OCI-LY7 (cell line): ENCODE results near the gene SEPSECS. TPM values are rescaled to one million over a fixed set of nuclear protein-coding genes. Genes with fewer than 3 reads are reported as not detected.

Source experiments
- BruUV-seq: library from RNA; stranded (reverse); fragments of 400-500 nt; replicated peaks from 2 replicates; lab custom pipeline; 2021; lab: Mats Ljungman, UMichigan
- CTCF ChIA-PET: fragments of 300-600 bp; sonication (Branson Sonifier 250); formaldehyde crosslinking; loops from one replicate; lab custom pipeline; 2022; ENCODE audit warnings: antibody characterized with exemption; ENCODE audit not compliant: unreplicated experiment; lab: Charles Lee
- POLR2A ChIA-PET: fragments of 300-600 bp; sonication (Branson Sonifier 250); formaldehyde crosslinking; loops from one replicate; lab custom pipeline; 2022; ENCODE audit warnings: antibody characterized with exemption; lab: Charles Lee
- DNase-seq: peaks from one replicate; pipeline ENCODE4 v3.0.0-alpha.2; 2015; ENCODE audit warnings: low spot score
- H2AFZ ChIP-seq: fragments of 200-600 bp; sonication (generic), shearing (Covaris generic); 2 replicates; pipeline ENCODE4 v1.6.1; 2014; ENCODE audit warnings: mild to moderate bottlenecking, antibody characterized with exemption, low read length, moderate library complexity
- H3K27ac ChIP-seq: fragments of 200-600 bp; sonication (generic); 2 replicates; pipeline ENCODE4 v1.5.1; 2014; ENCODE audit warnings: mixed run types, low read depth, mild to moderate bottlenecking, moderate library complexity, low read length, inconsistent platforms; ENCODE audit not compliant: poor library complexity, severe bottlenecking
- H3K36me3 ChIP-seq: fragments of 200-600 bp; sonication (generic); 2 replicates; pipeline ENCODE4 v1.6.1; 2014; ENCODE audit warnings: mild to moderate bottlenecking, antibody characterized with exemption, low read length, moderate library complexity, mixed read lengths; ENCODE audit not compliant: insufficient read depth
- H3K4me1 ChIP-seq: fragments of 200-600 bp; sonication (generic); 2 replicates; pipeline ENCODE4 v1.5.1; 2014; ENCODE audit warnings: mild to moderate bottlenecking, low read length; ENCODE audit not compliant: insufficient read depth, poor library complexity, severe bottlenecking
- H3K4me2 ChIP-seq: fragments of 200-600 bp; sonication (generic); 2 replicates; pipeline ENCODE4 v1.6.1; 2014; ENCODE audit warnings: mild to moderate bottlenecking, low read length
- H3K4me3 ChIP-seq: fragments of 200-600 bp; sonication (generic); 2 replicates; pipeline ENCODE4 v1.5.1; 2014; ENCODE audit warnings: mild to moderate bottlenecking, low read depth, low read length; ENCODE audit not compliant: poor library complexity, severe bottlenecking
- H3K79me2 ChIP-seq: fragments of 200-600 bp; sonication (generic); 2 replicates; pipeline ENCODE4 v1.6.1; 2016; ENCODE audit warnings: low read depth, mild to moderate bottlenecking, low read length, moderate library complexity, mixed read lengths; ENCODE audit not compliant: insufficient read depth
- H3K9me2 ChIP-seq: fragments of 200-600 bp; sonication (generic); 2 replicates; pipeline ENCODE4 v1.6.1; 2016; ENCODE audit warnings: mild to moderate bottlenecking, low read length, mixed read lengths; ENCODE audit not compliant: insufficient read depth
- H3K9me3 ChIP-seq: fragments of 200-600 bp; sonication (generic); 2 replicates; pipeline ENCODE4 v1.6.1; 2014; ENCODE audit warnings: mild to moderate bottlenecking, mixed run types, low read length, mixed read lengths
- H4K20me1 ChIP-seq: fragments of 200-600 bp; sonication (generic); 2 replicates; pipeline ENCODE4 v1.6.1; 2014; ENCODE audit warnings: mild to moderate bottlenecking, antibody characterized with exemption, low read length, moderate library complexity, mixed read lengths; ENCODE audit not compliant: insufficient read depth
- EZH2phosphoT487 ChIP-seq: fragments of 200-600 bp; sonication (generic); IDR thresholded peaks from 2 replicates; pipeline ENCODE4 v1.6.1; 2018; ENCODE audit warnings: low read depth, borderline replicate concordance, mild to moderate bottlenecking, mixed run types, antibody characterized with exemption, low read length, moderate library complexity, mixed read lengths
- intact Hi-C: fragments of 100-400 bp; cut with micrococcal nuclease; formaldehyde crosslinking; loops from one replicate; pipeline ENCODE4 v1.10.0; 2022; ENCODE audit not compliant: unreplicated experiment
- total RNA-seq, 2 experiments: library from RNA; depleted of rRNA in 1 of 2; stranded (reverse); fragments of >200 nt in 1 of 2; shearing (Covaris generic) in 1 of 2; gene quantifications; 2 replicates each; pipeline ENCODE4 v1.2.3, GENCODE V29; 2014 to 2022
- TF ChIP-seq, protein P1 (sequence below): fragments of 200-600 bp; sonication (generic); conservative IDR thresholded peaks from 2 replicates; pipeline ENCODE4 v1.5.1; 2014; ENCODE audit warnings: mild to moderate bottlenecking, antibody characterized with exemption, low read length, moderate library complexity, mixed read lengths

Gene SEPSECS
- total RNA-seq, 2 experiments from 2014 or later, result 5.0 to 13.0 TPM

DNA sequence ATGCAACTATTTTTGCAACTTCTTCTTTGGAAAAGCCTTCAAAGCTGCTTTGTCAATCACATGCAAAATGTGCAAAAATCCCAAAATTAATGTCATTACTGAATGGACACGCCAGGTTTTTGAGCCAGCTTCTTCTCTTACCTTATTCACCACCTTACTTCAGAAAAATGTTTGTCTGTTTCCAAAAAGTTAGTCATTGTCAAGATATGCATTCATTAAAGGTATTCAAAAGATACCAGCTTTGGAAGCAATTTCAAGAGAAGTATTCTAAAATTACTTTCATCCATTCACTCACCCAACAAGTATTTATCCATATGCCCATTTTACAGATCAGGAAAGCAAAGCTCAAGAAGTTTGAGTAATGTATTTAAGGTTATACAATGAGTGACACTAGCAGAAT, 2.3 kb upstream of the SEPSECS start:
- no peaks in the 10 kb centered on the region for H3K9me2 ChIP-seq
- TF ChIP-seq, protein P1, sequence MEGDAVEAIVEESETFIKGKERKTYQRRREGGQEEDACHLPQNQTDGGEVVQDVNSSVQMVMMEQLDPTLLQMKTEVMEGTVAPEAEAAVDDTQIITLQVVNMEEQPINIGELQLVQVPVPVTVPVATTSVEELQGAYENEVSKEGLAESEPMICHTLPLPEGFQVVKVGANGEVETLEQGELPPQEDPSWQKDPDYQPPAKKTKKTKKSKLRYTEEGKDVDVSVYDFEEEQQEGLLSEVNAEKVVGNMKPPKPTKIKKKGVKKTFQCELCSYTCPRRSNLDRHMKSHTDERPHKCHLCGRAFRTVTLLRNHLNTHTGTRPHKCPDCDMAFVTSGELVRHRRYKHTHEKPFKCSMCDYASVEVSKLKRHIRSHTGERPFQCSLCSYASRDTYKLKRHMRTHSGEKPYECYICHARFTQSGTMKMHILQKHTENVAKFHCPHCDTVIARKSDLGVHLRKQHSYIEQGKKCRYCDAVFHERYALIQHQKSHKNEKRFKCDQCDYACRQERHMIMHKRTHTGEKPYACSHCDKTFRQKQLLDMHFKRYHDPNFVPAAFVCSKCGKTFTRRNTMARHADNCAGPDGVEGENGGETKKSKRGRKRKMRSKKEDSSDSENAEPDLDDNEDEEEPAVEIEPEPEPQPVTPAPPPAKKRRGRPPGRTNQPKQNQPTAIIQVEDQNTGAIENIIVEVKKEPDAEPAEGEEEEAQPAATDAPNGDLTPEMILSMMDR, result no peak
- no peak for TF ChIP-seq EZH2phosphoT487
- H3K79me2 ChIP-seq, result peaks cover 39% of the 10 kb centered on the region
- peaks cover 19% of the 10 kb centered on the region for H3K36me3 ChIP-seq
- H3K4me1 ChIP-seq, result peaks cover 24% of the 10 kb centered on the region
- H3K4me2 ChIP-seq, result peak overlapping the region; percentile 84
- no peaks in the 10 kb centered on the region for H4K20me1 ChIP-seq
- intact Hi-C loops, result loop anchor here (5.0 kb wide), 1 partner anchor 215 kb away; the partner anchor contains the start of gene ANAPC4
- no TSS peak for BruUV-seq
- no peak overlapping the region for H3K27ac ChIP-seq
- H3K4me3 ChIP-seq, result peak overlapping the region; percentile 75
- POLR2A ChIA-PET, result interaction anchor here (0.5 to 1.9 kb wide), 11 partner anchors 11 to 578 kb away, joined by 3 to 9 read pairs (median 4); partner anchors contain the start of genes DHX15, PI4K2B and ZCCHC4
- CTCF ChIA-PET, result interaction anchor here (1.8 kb wide), 1 partner anchor 18 kb away, joined by 5 read pairs; no protein-coding TSS in a partner anchor
- no peak for DNase-seq
- no peaks in the 10 kb centered on the region for H3K9me3 ChIP-seq
- no peak overlapping the region for H2AFZ ChIP-seq

DNA sequence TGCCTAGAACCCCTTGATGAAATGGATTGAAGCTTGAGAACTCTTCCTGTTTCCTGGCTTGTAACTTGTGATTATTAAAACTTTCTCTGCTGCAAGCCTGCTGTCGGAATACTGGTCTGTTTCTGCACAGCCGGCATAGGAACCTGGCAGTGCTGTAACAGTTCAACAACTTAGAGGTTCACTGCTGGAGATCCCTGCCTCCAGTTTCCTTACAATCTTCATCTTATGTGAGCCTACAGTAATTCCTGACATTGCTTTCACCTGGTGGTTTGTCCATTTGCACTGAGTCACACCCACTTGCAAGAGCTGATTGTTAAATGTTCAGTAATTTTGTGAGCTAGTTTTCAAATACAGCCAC, 1.3 kb upstream of the SEPSECS start:
- Histone ChIP-seq H3K9me2 (no peaks in the 10 kb centered on the region), H3K4me2 (peak overlapping the region; percentile 84), H3K9me3 (no peaks in the 10 kb centered on the region), H4K20me1 (no peaks in the 10 kb centered on the region), H3K36me3 (peaks cover 10% of the 10 kb centered on the region), H2AFZ (peak overlapping the region; percentile 69; the same call in 1 of the 2 replicates), H3K79me2 (peaks cover 39% of the 10 kb centered on the region), H3K27ac (peak overlapping the region; percentile 89), H3K4me1 (peaks cover 24% of the 10 kb centered on the region), H3K4me3 (peak overlapping the region; percentile 75)
- POLR2A ChIA-PET, result interaction anchor here (0.6 to 1.9 kb wide), 12 partner anchors 9 to 577 kb away, joined by 3 to 9 read pairs (median 4); partner anchors contain the start of genes DHX15, PI4K2B and ZCCHC4
- CTCF ChIA-PET, result interaction anchor here (1.6 to 1.8 kb wide), 2 partner anchors 17 to 74 kb away, joined by 3 to 5 read pairs; no protein-coding TSS in a partner anchor
- intact Hi-C loops, result loop anchor here (2.0 to 5.0 kb wide), 3 partner anchors 73 to 577 kb away; partner anchors contain the start of genes ANAPC4, DHX15 and PI4K2B
- TF ChIP-seq, protein P1, result no peak
- no peak for TF ChIP-seq EZH2phosphoT487
- peak; percentile 39 for DNase-seq
- BruUV-seq, result no TSS peak
